Dedifferentiated amniotic fluid mesenchymal stem cell (primary cell): ENCODE data around the gene PRRC2C.
"Not testable (repeated sequence)": the region's sequence is repeated elsewhere in the genome, so short reads cannot be mapped to it uniquely, and the experiment has no call there.

Experiments
- DNase-seq: peaks from one replicate; pipeline ENCODE4 v3.0.0-alpha.2; 2016; ENCODE audit errors: extremely low spot score

The PRRC2C gene

DNA sequence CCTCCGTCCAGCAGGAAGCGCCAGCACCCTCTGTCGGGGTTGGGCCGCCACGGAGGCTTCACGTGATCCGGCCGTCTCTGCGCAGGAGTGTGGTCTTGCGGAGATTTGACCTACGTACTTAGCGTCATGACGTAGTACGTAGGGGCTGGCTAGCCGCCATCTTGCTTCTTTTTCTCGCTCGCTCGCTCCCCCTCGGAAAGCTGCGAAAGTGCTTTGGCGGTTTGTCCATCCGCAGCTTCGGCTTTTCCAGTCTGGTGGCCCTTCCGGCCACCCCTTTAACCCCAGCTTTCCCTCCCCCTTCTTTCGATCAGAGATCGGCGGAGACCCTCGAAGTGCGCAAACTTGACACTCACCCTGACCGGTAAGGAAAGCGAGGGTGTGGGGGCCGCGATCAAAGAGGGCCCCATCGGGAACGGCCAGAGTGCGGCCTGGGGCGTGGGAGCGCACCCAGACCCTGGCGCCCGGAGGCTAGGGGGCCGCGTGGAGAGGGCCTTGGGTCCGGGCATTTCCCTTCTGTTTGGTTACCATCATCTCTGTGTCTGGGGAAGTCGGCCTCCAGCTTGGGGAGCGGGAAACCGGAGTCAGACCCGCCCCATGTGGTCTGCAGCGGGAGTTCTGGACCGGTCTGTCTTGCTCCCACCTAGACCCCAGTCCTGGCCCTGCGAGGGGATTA is at the start of gene PRRC2C:
Gene PRRC2C, plus strand, starts transcription at position 156 of the 673 bp plus-strand sequence. CDS start 26,559 bp downstream, outside the sequence.
- DNase-seq: peak; percentile 98

DNA sequence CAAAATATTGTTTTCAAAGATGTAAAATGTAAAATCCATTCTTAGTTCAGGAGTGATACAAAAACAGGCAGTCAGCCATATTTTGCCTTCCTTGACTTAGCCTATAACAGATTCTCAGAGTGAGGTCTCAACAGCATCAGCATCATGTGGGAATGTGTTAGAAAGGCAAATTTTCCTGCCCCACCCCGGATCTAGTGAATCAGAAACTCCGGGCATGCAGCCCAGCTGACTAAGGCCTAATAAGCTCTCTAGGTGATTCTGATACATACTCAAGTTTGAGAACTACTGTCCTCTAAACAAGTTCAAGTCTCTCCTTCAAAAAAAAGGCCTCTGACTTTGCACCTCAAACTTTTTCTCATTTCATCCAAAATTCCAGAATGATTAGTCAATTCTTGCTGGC is 46.9 kb upstream of the PRRC2C start:
- DNase-seq: peak; percentile 74

DNA sequence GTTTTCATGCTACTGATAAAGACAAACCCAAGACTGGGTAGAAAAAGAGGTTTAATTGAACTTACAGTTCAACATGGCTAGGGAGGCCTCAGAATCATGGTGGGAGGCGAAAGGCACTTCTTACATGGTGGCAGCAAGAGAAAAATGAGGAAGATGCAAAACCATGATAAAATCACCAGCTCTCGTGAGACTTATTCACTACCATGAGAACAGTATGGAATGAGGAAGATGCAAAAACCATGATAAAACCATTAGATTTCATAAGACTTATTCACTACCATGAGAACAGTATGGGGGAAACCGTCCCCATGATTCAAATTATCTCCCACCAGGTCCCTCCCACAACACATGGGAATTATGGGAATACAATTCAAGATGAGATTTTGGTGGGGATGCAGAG is 45.1 kb upstream of the PRRC2C start:
- DNase-seq: not testable (repeated sequence)

DNA sequence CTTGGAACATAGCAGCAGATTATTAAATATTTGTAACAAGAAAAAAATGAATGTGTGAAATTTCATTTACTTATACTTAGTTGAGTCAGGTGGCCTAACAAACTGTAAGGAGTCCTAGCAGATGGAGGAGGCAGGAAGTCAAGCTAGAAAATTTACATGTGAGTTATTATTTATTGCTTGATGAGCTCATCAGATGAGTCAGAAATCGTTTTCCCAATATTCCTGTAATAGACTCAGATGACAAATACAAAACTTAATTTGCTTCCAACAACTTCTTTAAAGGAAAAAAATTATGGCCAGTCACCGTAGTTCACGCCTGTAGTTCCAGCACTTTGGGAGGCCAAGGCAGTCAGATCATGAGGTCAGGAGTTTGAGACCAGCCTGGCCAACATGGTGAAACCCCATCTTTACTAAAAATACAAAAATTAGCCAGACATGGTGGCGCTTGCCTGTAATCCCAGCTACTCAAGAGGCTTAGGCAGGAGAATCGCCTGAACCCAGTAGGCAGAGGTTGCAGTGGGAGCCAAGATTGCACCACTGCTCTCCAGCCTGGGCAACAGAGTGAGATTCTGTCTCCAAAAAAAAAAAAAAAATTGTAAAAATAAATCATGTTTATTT is 43.9 kb upstream of the PRRC2C start:
- DNase-seq: not testable (repeated sequence)

DNA sequence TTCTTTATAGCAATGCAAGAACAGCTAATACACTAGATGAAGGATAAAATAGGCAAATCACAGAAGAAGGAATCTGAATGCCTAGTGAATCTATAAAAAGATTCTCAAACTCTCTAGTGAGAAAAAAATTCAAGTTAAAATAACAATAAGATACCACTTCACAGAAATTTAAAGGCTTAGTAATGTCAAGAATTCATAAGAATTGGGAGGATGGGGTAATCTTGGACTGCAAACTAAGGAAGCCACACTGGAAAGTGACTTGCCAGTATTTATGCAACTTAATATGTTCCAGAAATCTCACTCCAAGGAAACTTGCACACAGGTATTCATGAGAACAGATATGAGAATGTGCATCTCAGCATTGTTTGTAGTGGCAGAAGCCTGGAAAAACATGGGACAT is 38.9 kb upstream of the PRRC2C start:
- no peak for DNase-seq

DNA sequence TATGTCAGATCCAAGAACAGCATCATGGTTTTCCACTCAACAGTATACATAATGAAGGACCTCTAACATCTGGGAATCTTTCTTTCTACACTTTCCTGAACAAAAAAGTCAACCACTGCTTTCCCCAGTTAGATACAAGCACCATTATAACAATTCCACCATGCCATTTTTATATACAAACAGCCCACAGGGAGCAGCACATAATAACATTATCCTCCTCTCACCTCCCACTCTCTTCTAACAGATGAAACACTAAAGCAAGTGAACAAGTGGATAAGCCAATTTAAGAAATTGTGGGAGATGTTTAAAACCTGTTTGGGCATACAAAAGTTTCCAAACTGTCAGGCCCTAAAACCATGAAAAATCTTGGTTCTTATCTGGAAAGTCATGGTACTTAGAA is 29.4 kb upstream of the PRRC2C start:
- DNase-seq: no peak

DNA sequence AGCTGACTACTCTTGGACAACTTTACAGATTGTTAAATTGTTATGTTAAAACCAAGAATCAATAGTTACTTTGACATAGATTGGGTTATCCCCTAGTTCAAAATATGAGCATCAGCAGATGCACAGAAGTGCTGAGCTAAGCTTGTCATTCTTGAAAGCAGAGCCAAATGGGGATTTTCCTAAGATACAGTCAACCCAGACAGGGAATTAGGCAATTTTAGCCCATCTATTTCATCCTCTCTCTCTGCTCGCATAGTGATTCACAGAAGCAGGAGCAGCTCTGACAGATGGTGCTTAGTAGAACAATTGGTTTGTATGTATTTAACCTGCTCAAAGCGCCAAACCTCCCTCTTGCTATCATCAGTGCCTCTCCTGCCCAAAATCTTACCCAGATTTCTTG is 27.9 kb upstream of the PRRC2C start:
- DNase-seq: no peak

DNA sequence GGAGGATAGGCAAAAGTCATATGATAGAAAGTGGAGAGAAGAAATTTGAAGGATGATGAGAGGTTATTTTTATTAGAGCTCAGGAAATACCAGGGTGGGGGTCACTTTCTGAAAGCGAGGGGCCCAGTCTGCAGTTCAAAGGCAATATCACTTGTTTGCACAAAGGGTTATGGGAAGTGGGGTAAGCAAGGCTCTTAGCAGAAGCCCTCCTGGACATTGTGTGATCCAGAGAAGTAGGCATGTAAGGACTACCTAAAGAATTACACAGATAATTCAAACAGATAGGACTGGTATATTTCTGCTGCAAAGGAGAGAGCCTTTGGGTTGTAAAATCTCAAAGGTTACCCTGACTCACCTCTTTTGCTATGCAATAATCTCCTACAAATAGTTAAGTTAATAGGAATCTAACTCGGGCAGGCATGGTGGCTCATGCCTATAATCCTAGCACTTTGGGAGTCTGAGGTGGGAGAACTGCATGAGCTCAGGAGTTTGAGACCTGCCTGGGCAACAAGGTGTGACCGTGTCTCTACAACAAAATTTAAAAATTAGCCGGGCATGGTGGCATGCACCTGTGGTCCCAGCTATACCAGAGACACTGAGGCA is 25.2 kb upstream of the PRRC2C start:
- no peak for DNase-seq

DNA sequence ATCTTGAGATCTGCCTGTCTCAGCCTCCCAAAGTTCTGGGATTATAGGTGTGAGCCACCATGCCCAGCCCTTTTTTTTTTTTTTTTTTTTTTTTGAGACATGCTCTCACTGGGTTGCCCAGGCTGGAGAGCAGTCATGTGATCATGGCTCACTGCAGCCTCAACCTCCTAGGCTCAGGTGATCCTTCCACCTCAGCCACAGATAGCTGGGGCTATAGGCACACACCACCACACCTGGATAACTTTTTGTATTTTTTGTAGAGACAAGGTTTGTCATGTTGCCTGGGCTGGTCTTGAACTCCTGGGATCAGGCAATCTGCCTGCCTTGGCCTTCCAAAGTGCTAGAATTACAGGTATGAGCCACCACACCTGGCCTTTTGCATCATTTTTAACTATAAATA is 17.7 kb upstream of the PRRC2C start:
- DNase-seq: no peak

DNA sequence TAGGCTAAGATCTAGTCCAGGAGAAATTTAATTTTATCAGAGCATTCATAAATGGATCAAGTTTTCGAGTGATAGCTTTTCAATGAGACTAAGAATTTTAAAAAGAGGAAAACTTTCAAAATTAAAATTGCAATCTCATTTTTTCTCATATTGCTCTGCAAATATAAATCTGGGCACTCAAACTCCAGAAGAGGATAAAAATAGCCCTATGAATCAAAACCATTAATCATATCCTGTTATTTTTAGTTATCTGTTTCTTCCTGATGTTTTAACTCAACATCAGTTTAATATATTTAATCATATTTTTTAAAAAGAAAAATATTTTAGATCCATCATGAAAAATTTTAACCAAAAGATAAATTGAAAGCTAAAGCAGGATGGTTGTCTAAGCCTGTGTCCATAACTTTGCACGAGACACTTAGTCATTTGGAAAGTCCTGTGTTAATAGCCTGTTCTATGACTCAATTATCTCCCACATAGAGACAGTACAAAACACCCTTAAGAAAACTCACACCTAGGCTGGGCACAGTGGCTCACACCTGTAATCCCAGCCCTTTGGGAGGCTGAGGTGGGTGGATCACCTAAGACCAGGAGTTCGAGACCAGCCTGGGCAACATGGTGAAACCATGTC is 17.1 kb upstream of the PRRC2C start:
- no peak for DNase-seq

DNA sequence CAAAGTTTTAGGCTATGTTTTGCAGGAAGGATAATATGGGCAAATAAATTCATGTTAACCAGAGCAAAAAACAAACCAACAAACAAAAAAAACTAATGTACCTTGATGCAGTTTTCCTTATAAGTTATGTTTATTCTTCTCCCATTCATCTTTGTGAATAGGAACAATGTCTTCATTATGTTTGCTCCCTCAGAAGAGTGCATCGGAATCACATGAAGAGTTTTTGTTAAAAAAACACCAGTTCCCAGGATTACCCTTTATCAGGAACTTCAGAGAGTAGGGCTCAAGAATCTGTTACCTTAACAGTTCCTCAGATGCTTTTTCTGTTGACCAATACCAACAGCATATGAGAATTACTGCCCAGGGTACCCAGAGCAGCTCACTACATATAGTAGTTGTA is 14.6 kb upstream of the PRRC2C start:
- DNase-seq: no peak

DNA sequence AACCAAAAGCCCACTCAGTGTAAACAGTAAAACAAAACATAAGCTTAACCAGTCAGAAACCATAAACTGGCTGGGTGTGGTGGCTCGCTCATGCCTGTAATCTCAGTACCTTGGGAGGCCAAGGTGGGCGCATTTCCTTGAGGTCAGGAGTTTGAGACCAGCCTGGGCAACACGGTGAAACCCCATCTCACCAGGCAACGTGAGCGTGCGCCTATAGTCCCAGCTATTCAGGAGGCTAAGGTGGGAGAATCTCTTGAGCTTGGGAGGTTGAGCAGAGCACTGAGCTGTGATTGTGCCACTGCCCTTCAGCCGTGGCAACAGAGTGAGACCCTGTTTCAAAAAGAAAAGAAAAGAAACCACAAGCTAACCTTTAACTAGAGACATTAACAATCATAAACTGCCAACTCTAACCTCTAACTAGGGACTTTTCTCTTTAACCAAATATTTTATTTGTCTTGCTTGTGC is 13.1 kb upstream of the PRRC2C start:
- no peak for DNase-seq

DNA sequence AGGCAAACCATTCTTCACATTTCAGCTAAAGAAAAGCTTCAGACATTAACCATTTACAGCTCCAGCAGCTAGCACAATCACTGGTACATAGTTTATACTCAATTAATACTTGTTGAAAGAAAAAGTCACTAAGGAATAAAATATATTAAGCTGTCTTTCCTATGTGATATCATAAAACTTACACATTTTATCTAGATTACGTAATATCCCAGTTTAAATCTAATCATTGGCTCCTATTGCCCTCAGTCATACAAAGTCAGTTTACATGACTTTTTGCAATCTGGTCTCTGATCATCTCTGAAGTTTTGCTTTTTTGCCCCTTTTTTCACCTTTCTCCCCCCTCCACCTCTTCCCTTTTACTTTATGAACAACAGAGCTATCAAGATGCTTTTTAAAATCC is 8.5 kb upstream of the PRRC2C start:
- DNase-seq: no peak

DNA sequence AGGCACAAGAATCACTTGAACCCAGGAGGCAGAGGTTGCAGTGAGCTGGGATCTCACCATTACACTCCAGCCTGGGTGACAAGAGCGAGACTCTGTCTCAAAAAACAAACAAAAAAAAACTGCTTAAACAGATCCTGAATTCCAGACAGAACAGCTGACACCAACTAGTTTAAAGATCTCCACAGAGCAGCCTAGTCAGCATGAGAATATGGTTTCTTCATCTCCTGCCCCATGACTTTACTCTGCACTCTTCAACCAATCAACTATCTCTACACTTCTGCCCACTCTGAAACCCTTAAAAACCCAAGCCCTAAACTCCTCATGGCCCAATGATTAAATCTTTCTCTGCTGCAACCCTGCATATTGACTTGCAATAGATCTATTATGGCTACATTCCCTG is 7.5 kb upstream of the PRRC2C start:
- no peak for DNase-seq

DNA sequence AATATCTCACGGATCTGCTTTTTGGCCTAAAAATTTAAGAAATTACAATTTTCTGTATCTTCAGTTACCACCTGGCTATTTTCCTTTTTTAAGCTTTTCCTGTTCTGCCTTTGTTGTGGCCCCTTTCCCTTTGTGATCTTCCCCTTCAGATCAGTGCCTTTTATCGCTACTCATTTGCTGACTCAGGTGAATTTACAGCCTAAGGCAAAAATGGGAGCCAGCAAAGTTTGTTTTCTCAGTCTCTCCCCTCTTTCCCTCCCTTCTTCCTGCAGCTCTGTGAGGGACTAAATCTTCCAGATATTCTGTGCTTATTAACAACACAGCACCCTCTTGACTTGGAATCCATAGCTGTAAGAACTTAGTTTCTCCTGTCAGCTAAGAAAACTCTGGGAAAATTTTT is 5.3 kb upstream of the PRRC2C start:
- DNase-seq: no peak

DNA sequence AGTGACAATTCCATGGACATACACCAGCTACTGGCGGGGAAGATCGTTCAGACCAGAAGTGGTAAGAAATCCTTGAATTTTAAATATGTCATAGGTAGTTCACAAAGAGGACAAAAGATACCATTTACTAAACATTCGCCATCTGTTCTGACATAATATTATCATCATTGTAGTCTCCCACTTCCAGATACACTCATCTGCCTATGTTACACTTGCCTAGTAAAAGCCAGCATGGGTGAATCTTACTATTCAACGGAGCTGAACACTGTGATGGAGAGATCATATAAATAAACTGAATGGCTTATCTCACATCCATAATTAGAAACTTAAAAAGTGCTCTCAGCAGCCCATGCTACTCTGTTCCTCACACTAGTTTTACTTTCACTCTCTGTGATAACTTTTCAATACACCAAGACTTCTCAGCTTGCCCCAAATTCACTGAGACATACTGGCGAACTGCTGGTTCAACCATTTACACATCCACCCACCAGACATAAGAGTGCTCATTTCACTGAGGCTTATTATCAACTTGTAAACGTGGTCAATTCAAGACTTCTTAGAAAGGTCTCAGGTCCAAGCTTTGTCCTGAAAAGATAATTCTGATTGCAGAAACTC is 463 bp upstream of the PRRC2C start:
- DNase-seq: no peak

DNA sequence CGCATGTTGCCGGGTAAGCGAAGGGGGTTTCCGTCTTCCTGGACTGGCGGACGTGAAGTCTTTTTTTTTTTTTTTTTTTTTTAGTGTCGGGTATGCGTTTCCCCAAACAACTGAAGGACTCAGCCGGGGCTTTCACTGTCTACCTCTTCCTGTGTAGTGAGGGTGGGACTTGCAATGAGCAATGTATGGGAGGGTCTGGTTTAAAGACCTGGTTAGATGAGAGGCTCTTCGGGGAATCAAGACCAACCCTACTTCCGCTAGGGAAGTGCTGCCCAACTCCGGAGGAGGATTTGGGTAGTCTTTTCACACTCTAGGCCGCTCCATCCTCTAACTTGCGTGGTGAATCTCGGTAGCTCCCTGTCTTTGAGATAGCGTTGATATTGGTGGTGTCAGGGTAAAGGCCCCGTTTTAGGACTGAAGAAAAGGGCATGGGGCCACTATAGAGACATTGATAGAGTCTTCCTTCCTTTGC is 754 bp downstream of the PRRC2C start:
- peak; percentile 33 for DNase-seq

DNA sequence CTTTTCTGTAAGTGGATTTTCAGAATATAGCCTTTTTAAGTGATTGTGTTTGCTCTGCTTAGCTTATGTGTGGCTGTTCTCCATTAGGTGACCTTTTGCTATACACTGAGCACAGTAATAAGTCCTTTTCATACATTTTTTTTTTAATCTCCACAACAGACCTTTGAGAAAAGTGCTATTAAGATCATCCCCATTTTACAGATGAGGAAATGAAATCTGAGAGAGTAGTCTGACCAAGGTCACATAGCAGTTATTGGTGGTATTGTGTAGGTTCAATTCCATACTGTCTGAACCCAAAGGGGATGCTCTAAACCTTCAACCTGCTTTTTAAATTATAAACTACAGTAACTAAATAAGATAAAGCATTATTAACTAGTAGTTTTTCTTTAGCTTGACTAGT is 1.7 kb downstream of the PRRC2C start:
- DNase-seq: no peak

DNA sequence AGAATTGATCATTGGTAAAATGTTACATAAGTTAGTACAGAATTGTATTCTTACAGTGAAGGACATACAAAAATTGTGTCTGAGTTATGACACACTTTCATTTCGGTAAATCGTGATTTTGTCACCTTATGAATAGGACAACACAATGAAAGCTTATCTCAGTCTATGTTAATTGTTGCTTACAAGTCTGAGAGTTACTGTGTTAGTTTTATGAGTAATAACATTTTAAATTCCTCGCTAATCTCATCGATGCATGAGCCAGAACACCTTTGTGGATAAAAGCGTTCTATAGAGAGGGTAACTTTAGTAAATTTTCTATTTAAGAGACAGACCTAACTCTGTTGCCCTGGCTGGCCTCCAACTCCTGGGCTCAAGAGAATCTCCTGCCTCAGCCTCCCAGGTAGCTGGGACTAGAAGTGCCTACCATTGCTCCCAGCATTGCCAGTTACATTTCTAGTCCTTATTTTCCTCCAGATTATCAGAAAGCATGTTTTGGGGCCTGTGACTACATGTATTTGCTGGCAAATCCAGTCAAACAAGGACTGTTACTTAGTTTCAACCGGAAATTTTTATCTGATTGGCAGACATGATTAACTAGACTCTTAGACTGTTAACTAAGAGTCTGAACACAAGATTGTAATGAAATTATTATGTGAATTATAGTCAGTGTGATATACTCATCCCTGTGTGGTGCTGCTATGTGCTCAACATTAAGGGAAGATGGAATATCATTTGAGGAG is 3.0 kb downstream of the PRRC2C start:
- DNase-seq: no peak

DNA sequence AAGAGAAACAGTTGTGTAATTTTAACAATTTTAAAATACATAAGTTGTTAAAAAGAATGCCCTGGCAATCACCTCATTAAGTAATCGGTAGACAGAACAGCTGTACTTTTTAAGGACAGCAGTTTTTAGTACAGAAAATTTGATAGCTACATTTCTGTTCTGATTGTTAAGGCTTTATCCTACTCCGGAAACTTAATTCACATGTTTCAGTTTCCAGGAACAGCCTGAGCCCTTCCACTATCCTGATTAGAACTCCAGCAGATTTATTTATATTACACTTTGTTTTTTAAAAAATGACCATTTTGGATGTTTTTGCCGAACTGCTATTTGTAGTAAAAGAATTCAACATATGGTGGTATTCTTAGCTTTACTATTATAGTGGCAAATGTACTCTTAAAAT is 8.7 kb downstream of the PRRC2C start:
- DNase-seq: no peak

DNA sequence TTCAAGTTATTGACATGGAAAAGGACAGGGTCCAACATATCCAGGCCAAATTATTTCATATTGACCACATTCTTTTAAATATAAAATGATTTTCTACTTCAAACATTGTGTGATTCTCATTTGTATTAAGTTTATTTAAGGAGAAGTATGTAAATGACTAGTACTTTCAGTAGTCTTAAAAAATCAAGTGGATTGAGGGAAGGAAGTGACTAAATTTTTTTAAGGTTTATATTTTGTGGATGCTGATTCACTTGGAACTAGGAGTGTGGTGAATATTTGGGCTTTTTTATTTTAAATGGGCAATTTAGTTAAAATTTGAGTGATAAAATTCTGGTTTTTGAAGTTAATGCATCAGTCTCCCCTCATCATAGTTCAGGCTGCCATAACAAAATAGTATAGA is 10.1 kb downstream of the PRRC2C start:
- no peak for DNase-seq

DNA sequence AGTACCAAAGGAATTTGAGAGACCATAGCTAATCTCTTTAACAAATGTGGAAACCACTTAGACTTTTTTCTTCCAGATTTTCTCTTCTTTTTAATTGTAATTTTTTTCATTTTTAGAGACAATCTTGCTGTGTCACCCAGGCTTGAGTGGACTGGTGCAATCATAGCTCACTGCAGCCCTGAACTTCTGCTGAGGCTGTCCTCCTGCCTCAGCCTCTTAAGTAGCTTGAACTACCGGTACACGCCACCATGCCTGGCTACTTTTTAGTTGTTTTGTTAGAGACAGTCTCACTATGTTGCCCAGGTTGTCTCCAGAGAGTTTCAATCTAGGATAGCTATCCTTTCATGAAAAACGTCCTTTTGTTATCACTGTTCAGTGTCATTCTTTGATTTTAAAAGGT is 15.0 kb downstream of the PRRC2C start:
- DNase-seq: no peak
